NCI-H1930 (cell line): ENCODE data around the gene OPRL1.
"Not testable (repeated sequence)": the region's sequence is repeated elsewhere in the genome, so short reads cannot be mapped to it uniquely, and the experiment has no call there.

Experiments used
- DNase-seq, 2 experiments: peaks; one replicate each; lab custom pipeline; 2025; lab: John Stamatoyannopoulos, UW

Gene OPRL1

DNA sequence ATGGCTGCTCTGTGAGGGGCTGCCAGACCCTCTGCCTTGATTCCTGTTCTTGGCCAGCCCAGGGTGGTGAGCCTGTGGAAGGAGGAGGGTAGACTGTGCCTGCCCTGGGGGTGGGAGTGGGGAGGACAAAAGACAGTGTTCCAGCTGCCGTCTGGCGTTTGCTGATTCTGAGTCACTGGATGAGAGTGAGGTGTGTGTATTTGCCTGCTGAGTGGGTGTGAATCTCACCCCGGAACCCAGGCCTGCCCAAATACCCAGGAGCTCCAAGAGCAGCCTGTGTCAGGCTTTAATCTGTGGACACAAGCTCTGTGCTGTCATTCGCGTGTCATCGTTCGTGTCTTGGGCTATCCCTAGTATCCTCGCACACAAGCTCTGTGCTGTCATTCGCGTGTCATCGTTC is 6.9 kb downstream of the OPRL1 start:
- DNase-seq: no peak

DNA sequence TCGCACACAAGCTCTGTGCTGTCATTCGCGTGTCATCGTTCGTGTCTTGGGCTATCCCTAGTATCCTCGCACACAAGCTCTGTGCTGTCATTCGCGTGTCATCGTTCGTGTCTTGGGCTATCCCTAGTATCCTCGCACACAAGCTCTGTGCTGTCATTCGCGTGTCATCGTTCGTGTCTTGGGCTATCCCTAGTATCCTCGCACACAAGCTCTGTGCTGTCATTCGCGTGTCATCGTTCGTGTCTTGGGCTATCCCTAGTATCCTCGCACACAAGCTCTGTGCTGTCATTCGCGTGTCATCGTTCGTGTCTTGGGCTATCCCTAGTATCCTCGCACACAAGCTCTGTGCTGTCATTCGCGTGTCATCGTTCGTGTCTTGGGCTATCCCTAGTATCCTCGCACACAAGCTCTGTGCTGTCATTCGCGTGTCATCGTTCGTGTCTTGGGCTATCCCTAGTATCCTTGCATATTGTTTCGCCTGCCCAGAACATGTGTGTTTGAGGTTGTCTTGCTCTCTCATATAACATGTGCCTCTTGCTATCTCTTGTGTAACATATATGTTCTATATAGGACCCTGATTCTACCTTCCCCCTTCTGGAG is 7.4 kb downstream of the OPRL1 start:
- not testable (repeated sequence) for DNase-seq

DNA sequence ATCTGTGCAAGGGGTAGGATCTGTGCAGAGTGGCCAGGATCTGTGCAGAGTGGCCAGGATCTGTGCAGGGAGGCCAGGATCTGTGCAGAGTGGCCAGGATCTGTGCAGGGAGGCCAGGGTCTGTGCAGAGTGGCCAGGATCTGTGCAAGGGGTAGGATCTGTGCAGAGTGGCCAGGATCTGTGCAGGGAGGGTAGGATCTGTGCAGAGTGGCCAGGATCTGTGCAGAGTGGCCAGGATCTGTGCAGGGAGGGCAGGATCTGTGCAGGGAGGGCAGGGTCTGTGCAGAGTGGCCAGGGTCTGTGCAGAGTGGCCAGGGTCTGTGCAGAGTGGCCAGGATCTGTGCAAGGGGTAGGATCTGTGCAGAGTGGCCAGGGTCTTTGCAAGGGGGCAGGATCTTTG is 8.7 kb downstream of the OPRL1 start:
- not testable (repeated sequence) for DNase-seq

DNA sequence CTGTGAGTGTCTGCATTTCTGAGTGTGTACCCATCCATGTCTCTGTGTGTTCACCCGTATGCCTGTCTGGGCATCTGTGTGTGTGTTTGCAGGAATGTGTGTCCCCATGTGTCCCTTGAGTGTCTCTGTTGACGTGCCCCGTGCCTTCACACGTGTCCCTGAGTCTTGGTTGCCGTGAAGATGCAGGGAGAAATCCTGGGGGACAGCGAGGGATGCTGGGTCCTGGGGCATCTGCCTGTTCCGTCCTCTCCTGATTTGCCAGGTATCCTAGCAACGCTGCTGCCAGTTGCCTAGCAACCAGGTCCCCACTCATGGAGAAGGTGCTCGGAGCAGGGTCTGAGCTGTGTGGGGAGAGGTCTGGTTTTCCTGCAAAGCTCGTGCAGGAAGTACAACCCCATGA is 10.3 kb downstream of the OPRL1 start:
- DNase-seq: no peak

DNA sequence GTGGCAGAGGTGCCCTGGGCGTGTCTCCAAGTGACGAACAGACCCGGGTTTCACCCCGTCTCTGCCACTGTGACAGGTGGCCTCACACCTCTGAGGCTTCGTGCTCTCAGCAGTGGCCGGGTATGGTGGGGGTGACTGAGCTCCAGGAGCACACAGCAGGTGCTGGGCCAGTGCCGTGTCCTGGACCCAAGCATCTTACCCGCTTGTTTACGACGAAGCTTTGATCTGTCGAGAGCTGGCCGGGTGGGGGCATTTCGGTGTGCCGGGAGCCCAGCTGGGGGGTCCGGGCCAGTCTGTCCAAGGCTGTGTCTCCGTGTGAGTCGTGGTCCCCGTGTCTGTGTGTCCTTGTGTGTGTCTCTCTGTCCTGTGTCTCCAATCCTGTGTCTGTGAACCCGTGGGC is 11.5 kb downstream of the OPRL1 start:
- no peak for DNase-seq

DNA sequence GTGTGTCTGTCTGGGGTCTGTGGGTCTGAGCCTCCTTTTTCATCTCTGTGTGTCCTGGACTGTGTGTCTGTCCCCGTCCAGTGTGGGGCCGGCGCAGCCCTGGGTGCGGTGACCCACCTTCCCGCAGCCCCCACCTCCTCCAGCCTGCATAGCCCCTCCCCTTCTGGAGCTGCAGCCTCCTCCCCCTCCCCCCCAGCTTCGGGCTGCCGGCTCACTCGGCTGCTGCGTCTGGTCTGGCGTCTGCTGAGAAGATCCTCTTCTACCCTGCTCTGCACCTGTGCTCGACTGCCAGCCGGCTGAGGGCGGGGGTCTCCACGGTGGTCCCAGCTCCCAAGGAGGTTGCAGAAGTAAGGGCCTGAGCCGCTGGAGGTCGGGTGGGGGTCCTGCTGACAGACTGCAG is 11.9 kb downstream of the OPRL1 start:
- no peak for DNase-seq

DNA sequence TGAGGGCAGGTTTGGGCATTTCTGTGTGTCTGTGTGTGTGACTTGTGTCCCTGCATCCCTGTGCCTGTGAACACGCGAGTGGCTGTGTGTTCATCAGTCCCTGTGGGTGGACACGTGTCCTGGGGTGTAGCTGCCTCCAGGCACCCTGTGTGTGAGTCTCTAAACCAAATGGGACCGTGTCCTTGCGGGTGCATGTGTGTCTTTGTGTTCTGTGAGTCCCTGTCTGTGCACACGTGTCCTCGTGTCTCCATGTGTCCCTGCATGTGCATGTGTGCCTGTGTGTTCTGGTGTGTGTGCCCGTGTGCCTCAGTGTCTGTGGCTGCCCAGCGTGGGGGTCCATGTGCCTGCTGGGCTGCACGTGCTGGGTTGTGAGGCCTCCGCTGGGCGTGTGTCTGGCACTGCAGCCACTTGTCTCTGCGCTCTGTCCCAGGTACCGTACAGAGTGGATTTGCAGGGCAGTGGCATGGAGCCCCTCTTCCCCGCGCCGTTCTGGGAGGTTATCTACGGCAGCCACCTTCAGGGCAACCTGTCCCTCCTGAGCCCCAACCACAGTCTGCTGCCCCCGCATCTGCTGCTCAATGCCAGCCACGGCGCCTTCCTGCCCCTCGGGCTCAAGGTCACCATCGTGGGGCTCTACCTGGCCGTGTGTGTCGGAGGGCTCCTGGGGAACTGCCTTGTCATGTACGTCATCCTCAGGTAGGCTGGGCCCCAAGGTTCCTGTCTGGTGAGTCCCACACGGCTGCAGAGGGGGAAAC is 12.6 kb downstream of the OPRL1 start:
- DNase-seq: no peak

DNA sequence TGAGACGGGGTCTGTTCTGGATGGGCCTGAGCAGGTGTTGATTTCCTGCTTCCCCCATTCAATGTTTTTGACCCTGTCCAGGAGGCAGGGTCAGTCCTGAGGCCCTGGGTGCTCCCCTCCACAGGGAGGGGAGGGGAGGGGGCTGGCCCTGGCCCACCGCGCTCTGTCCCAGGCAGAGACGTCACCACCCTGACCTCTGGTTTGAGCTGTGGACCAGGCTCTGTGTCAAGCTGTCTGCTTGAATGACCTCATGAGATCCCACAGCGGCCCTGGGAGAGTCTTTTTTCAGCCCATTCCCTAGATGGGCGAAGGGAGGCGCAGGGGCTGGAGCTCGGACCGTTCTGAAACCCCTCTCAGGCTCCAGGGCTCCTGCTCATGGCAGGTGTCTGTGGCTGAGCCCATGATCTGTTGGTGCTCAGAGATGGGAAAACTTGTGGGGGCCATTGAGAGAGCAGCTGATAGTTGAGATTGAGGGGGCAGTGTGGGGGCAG is 13.2 kb downstream of the OPRL1 start:
- DNase-seq: no peak

DNA sequence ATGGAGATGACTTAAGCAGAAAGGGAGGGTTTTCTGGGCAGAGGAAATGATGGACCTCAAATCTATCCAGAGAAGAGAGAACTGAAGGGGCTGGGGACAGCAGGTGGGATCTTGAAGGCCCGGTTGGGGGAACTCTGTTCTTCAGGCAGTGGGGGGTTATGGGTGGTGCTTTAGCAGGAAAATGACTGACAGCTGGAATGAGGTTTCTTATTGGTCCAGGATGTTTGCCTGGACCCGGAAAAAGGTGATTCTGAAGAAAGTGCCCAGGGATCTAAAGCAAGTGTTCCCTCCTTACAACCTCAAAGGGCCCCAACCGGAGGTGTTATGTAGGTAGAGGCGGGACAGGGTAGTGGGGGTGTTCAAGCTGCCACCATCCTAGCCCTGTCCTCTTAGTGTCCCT is 15.6 kb downstream of the OPRL1 start:
- DNase-seq: no peak

DNA sequence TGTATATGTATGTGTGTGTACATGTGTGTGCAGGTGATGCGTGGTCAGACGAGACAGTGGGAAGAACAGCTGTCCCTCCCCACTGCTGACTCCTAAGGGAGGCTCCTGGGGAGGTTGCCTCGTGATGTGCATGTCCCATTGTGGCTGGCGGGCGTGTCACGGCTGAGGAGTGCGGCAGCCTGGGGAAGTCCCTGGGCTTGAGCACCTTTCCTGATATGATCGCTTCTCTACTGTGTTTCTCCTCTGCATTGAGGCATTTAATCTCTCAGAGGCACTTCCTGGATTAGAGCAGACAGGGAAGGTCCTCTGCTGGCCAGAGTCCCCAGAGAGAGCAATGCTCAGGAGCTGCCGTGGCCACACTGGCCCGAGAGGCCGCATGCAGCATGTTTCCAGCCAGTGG is 16.0 kb downstream of the OPRL1 start:
- DNase-seq: no peak

DNA sequence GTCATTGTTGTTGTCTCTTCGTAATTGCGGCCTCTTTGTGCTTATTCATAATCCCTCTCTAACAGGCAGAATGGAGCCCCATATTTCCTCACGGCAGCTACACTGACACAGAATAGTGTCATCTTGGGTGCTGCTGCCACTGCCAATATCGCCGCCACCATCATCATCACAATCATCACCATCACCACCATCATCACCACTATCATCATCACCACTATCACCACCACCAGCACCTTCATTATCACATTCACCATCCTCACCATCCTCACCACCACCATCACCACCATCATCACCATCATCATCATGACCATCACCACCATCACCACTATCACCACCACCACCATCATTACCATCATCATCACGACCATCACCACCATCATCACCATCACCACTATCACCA is 16.7 kb downstream of the OPRL1 start:
- no peak for DNase-seq

DNA sequence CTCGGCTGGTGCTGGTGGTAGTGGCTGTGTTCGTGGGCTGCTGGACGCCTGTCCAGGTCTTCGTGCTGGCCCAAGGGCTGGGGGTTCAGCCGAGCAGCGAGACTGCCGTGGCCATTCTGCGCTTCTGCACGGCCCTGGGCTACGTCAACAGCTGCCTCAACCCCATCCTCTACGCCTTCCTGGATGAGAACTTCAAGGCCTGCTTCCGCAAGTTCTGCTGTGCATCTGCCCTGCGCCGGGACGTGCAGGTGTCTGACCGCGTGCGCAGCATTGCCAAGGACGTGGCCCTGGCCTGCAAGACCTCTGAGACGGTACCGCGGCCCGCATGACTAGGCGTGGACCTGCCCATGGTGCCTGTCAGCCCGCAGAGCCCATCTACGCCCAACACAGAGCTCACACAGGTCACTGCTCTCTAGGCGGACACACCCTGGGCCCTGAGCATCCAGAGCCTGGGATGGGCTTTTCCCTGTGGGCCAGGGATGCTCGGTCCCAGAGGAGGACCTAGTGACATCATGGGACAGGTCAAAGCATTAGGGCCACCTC is 18.7 kb downstream of the OPRL1 start:
- no peak for DNase-seq

DNA sequence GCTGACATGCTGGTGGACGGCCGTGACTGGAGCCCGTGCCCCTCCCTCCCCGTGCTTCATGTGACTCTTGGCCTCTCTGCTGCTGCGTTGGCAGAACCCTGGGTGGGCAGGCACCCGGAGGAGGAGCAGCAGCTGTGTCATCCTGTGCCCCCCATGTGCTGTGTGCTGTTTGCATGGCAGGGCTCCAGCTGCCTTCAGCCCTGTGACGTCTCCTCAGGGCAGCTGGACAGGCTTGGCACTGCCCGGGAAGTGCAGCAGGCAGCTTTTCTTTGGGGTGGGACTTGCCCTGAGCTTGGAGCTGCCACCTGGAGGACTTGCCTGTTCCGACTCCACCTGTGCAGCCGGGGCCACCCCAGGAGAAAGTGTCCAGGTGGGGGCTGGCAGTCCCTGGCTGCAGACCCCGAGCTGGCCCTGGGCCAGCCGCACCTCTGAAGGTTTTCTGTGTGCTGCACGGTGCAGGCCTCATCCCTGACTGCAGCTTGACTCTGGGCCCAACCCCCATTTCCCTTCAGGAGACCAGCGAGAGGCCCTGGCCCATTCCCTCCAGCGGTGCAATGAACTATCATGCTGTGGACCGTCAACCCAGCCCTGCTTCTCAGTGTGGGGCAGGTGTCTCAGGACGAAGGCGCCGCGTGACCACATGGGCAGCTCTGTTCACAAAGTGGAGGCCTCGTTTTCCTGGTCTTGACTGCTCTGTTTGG is 19.4 kb downstream of the OPRL1 start:
- no peak for DNase-seq

DNA sequence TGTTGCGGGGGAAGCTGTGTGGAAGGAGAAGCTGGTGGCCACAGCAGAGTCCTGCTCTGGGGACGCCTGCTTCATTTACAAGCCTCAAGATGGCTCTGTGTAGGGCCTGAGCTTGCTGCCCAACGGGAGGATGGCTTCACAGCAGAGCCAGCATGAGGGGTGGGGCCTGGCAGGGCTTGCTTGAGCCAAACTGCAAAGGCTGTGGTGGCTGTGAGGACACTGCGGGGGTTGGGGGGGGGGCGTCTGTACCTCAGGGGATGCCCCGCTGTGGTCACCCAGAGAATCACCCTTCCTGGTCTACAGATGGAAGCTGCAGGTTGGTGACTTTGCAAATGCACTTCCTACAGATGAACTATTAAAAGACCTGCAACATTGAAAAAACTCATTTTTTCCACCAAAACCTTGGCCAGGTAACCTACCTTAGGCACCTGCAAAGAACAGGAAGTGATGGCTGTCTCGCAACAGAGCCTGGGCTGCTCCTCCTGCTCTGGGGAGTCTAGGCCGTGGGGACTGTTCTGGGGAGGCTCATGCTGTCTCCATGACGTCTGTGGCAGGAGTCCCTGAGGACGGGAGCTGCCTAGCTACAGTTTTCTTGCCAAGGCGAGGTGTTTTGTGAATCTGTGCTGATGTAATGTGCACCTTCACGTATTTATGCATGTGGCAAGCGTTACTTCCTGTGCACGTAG is 20.1 kb downstream of the OPRL1 start:
- DNase-seq: no peak

DNA sequence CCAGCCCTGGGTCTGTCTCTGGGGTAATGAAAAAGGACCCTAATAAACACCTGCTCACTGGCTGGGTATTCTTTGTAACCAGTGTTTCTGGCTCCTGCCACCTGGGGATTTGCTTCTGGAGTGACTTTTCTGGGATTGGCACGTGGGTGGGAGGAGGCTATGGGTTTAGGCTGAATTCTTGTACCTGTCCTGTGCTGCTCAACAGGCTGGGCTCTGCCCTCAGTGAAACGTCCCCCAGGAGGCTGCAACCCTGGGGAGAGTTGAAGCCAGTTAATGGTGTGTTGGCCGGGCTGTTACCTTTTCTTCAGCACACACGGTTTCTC is 20.6 kb downstream of the OPRL1 start:
- DNase-seq: no peak

DNA sequence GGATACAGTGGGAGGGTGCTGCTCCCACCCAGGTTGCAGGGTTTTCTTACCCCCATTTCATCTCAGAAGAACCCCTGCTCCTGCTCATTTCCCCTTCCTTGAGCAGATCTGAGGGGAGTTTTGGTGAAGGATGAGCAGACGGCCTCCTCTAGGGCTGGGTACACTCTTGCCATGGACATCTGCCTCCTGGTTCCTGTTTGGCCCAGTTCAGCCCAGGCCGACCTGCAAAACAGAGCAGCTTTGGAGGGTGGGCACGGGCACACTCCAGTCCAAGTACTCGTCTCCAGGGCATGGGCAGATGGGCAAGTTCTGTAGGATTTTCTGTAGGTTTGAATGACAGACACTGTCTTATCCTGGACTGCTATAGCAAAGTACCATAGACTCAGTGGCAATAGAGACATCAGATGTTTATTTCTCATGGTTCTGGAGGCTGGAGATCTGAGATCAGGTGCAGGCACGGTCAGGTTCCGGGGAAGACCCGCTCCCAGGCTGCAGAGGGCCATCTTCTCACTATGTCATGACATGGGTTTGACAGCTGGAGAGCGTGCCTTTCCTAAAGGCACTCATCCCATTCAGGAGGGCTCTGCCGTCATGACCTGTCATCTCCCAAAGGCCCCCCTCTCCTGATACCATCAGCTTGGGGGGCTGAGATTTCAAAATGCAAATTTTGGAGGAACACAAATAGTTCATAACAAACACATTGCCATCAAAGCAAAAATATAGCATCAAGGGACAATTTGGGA is 21.2 kb downstream of the OPRL1 start:
- no peak for DNase-seq

DNA sequence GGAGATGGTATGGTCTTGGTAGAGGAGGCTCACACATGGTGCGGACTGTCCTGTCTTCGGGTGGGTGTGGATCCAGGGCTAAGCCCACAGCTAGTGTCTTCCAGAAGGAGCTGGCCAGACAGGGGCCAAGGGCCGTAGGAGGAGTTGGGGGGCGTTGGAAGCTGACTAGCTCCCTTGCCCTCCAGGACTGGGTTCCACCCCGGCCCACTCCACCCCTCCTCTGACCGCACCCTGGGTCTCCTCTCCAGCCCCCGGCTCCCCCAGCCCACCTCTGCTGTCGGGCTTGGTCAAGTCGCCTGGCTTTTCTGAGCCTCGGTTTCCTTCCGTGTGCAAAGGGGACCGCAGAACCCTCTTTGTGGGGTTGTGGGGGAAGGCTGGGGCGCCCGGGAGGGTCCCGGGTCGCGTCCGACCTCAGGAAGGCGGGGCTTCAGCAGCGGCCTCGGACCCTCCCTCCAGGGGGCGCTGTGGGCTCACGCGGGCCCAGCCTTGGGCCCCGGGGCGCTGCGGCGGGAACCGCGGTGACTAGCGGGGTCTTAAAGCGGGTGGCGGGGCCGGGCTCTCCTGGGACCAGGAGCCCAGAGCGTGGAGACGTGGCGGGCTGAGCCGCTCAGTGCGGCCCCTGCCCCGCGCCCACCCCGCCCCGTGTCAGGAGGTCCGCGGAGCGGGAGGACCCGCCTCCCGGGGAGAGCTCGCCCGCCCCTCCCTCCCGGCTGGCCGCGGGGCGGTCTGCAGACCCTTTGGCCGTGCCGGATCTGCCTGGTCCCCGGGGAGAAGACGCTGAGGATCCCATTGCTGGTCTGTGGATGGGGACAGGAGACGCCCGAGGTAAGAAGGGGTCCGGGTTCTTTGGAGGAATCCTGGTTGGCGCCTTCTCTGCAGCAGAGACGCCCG is 22.1 kb downstream of the OPRL1 start:
- peak; percentile 64 to 84 for DNase-seq

DNA sequence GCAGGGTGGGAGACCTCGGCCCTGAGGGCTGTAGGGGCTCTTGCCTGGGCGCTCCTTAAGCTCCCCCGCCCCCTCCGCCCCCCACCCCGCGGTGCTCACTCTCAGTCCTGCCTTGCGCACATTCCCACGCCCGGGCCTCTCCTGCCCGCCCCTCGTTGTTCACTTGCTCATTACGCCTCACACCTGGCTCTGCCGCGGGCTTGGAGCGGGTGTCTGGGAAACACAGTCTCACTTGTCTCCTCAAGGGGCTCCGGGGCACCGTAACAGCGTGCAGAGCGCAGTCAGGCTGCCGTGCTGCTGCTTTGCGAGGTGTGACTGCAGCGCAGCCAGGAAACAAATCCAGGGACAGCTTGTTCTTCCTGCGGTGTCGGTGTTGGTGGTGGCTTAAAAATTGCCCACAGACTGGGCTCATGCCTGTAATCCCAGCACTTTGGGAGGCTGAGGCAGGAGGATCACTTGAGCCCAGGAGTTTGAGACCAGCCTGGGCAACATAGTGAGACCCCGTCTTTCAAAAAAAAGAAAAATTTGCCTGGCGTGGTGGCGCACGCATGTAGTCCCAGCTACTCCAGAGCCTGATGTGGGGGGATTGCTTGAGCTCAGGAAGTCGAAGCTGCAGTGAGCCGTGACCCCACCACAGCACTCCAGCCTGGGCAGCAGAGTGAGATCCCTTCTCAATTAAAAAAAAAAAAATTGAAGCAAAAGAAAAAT is 22.9 kb downstream of the OPRL1 start:
- peak in 1 of 2 experiments; percentile 53 for DNase-seq

DNA sequence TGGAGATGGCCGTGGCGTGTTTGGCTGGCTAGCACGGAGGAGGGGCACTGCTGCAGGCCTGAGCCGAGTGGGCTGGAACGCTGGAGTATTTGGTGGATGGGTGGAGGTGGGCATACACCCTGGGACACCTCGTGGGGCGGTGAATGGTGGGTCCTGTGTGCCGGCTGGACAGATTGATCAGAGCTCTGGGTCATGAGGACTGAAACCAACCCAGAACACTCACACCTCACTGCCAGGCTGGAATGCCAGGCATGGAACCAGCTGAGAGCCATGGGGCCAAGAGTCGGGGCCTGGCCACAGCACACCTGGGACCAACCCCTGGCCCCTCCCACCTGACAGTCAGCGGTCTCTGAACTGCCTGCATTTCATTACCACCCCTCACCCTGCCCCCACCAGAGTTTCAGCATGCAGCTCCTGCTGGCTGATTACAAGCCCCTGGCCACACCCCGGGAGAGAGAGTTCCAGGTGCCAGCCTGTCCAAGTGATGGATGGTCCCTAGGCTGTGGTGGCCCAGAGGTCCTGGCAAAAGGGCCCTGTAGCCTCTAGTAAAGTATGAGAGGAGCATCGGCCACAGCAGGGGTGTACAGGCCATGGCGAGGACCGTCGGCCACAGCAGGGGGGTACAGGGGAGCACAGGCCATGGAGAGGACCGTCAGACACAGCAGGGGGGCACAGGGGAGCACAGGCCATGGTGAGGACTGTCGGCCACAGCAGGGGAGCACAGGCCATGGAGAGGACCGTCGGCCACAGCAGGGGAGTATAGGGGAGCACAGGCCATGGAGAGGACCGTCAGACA is 24.2 kb downstream of the OPRL1 start:
- no peak for DNase-seq
